Trophoblast cell (in vitro differentiated cells and primary cell): Measurements from ENCODE around the gene SDR9C7.
"Not testable (repeated sequence)": the region's sequence is repeated elsewhere in the genome, so short reads cannot be mapped to it uniquely, and the experiment has no call there.

Source experiments
- DNase-seq, 2 donors: peaks; one replicate each; pipeline ENCODE4 v3.0.0-alpha.2; 2016
- H2AFZ ChIP-seq: 2 replicates; pipeline ENCODE4 v1.6.1; 2013; ENCODE audit warnings: low read length, moderate library complexity, mild to moderate bottlenecking; ENCODE audit not compliant: insufficient read depth, poor library complexity
- H2AK5ac ChIP-seq: 2 replicates; pipeline ENCODE4 v1.6.1; 2013; ENCODE audit warnings: mild to moderate bottlenecking, low read length
- H2BK120ac ChIP-seq: 2 replicates; pipeline ENCODE4 v1.6.1; 2013; ENCODE audit warnings: low read length, mild to moderate bottlenecking, moderate library complexity; ENCODE audit not compliant: insufficient read depth, poor library complexity
- H2BK12ac ChIP-seq: 2 replicates; pipeline ENCODE4 v1.6.1; 2013; ENCODE audit warnings: mild to moderate bottlenecking, low read length, moderate library complexity
- H2BK5ac ChIP-seq: 2 replicates; pipeline ENCODE4 v1.6.1; 2013; ENCODE audit warnings: low read length, low read depth, moderate library complexity, mild to moderate bottlenecking; ENCODE audit not compliant: poor library complexity
- H3K14ac ChIP-seq: 2 replicates; pipeline ENCODE4 v1.6.1; 2013; ENCODE audit warnings: mild to moderate bottlenecking, low read length
- H3K18ac ChIP-seq: 2 replicates; pipeline ENCODE4 v1.6.1; 2013; ENCODE audit warnings: mild to moderate bottlenecking, low read length
- H3K23ac ChIP-seq: 2 replicates; pipeline ENCODE4 v1.6.1; 2013; ENCODE audit warnings: low read length
- H3K27ac ChIP-seq: 2 replicates; pipeline ENCODE4 v1.5.1; 2013; ENCODE audit warnings: low read depth, mild to moderate bottlenecking, inconsistent platforms, low read length, moderate library complexity
- H3K27me3 ChIP-seq: 2 replicates; pipeline ENCODE4 v1.6.1; 2013; ENCODE audit warnings: inconsistent platforms, mild to moderate bottlenecking, low read length, moderate library complexity; ENCODE audit not compliant: insufficient read depth
- H3K36me3 ChIP-seq, 2 experiments: 1 replicate in 1 of 2; 2 replicates in 1 of 2; pipeline ENCODE4 v1.6.1; 2013; ENCODE audit warnings: low read length in 2 of 2, mild to moderate bottlenecking in 2 of 2, moderate library complexity in 1 of 2; ENCODE audit not compliant: insufficient read depth in 2 of 2, control insufficient read depth in 1 of 2
- H3K4ac ChIP-seq: 2 replicates; pipeline ENCODE4 v1.6.1; 2013; ENCODE audit warnings: low read depth, mild to moderate bottlenecking, low read length, moderate library complexity
- H3K4me1 ChIP-seq, 2 experiments: 1 replicate in 1 of 2; 2 replicates in 1 of 2; pipeline ENCODE4 v1.6.1; 2013; ENCODE audit warnings: low read length in 2 of 2, mild to moderate bottlenecking in 2 of 2, moderate library complexity in 1 of 2; ENCODE audit not compliant: insufficient read depth in 2 of 2, control insufficient read depth in 1 of 2
- H3K4me2 ChIP-seq: 2 replicates; pipeline ENCODE4 v1.6.1; 2013; ENCODE audit warnings: inconsistent platforms, mild to moderate bottlenecking, low read length, moderate library complexity
- H3K4me3 ChIP-seq: 2 replicates; pipeline ENCODE4 v1.5.1; 2013; ENCODE audit warnings: mild to moderate bottlenecking, low read depth, low read length, inconsistent platforms
- H3K79me1 ChIP-seq: one replicate; pipeline ENCODE4 v1.6.1; 2013; ENCODE audit warnings: low read length
- H3K79me2 ChIP-seq: 2 replicates; pipeline ENCODE4 v1.6.1; 2013; ENCODE audit warnings: low read length, mild to moderate bottlenecking; ENCODE audit not compliant: control insufficient read depth, insufficient read depth, poor library complexity
- H3K9ac ChIP-seq: 2 replicates; pipeline ENCODE4 v1.6.1; 2013; ENCODE audit warnings: mild to moderate bottlenecking, low read length
- H3K9me3 ChIP-seq: 2 replicates; pipeline ENCODE4 v1.6.1; 2013; ENCODE audit warnings: low read depth, mild to moderate bottlenecking, control low read depth, inconsistent platforms, low read length; ENCODE audit not compliant: insufficient read depth
- H4K12ac ChIP-seq: 2 replicates; pipeline ENCODE4 v1.6.1; 2013; ENCODE audit warnings: low read depth, mild to moderate bottlenecking, low read length, moderate library complexity
- H4K8ac ChIP-seq: 2 replicates; pipeline ENCODE4 v1.6.1; 2013; ENCODE audit warnings: low read depth, mild to moderate bottlenecking, low read length, moderate library complexity
- H4K91ac ChIP-seq: one replicate; pipeline ENCODE4 v1.6.1; 2013; ENCODE audit warnings: low read depth, mild to moderate bottlenecking, low read length, moderate library complexity
- WGBS: extraction: QIAGEN DNeasy Blood & Tissue Kit; methylation state at CpG from one replicate; pipeline ENCODE4 v1.1.7; 2013; ENCODE audit warnings: missing lambda C conversion rate; ENCODE audit not compliant: insufficient read length, insufficient coverage; ENCODE audit errors: extremely low coverage; 5-methylcytosine and 5-hydroxymethylcytosine counted together

SDR9C7 gene

GRCh38 chr12:56901313-56901712, 32.9 kb downstream of the SDR9C7 start:
- H3K9ac ChIP-seq, H3K18ac ChIP-seq, H3K4me2 ChIP-seq, H2BK5ac ChIP-seq, H3K36me3 ChIP-seq, H3K27me3 ChIP-seq, DNase-seq, H3K27ac ChIP-seq, H3K23ac ChIP-seq, H4K91ac ChIP-seq, H4K12ac ChIP-seq, H4K8ac ChIP-seq, H2BK120ac ChIP-seq, H2BK12ac ChIP-seq, H2AFZ ChIP-seq, H3K4me3 ChIP-seq, H3K14ac ChIP-seq, H2AK5ac ChIP-seq, H3K4me1 ChIP-seq, H3K79me1 ChIP-seq, H3K4ac ChIP-seq, H3K79me2 ChIP-seq: not testable (repeated sequence)
- H3K9me3 ChIP-seq, result peaks cover 26% of the 10 kb centered on the region

GRCh38 chr12:56900583-56900982, 33.6 kb downstream of the SDR9C7 start:
- H3K79me1 ChIP-seq, result no peaks in the 10 kb centered on the region
- H2BK120ac ChIP-seq, result no peak overlapping the region
- H3K79me2 ChIP-seq, result no peaks in the 10 kb centered on the region
- H2BK12ac ChIP-seq, result no peak overlapping the region
- H3K4me3 ChIP-seq, result no peak overlapping the region
- H2BK5ac ChIP-seq, result no peak overlapping the region
- no peaks in the 10 kb centered on the region for H3K36me3 ChIP-seq
- H3K18ac ChIP-seq, result no peak overlapping the region
- H3K9me3 ChIP-seq, result peaks cover 30% of the 10 kb centered on the region
- no peak overlapping the region for H2AFZ ChIP-seq
- no peak overlapping the region for H4K12ac ChIP-seq
- H3K27ac ChIP-seq, result no peak overlapping the region
- H2AK5ac ChIP-seq, result no peak overlapping the region
- no peak overlapping the region for H3K23ac ChIP-seq
- no peak overlapping the region for H3K14ac ChIP-seq
- no peaks in the 10 kb centered on the region for H3K27me3 ChIP-seq
- no peak overlapping the region for H3K9ac ChIP-seq
- H3K4ac ChIP-seq, result no peak overlapping the region
- H3K4me2 ChIP-seq, result no peak overlapping the region
- WGBS, result no CpG with 5 or more reads among the region's 5 CpGs
- no peak for DNase-seq
- no peak overlapping the region for H4K91ac ChIP-seq
- H4K8ac ChIP-seq, result no peak overlapping the region
- H3K4me1 ChIP-seq, result no peaks in the 10 kb centered on the region

- H3K4me1 ChIP-seq, result no peaks in the 10 kb centered on the region
Measured at GRCh38 chr12:56898938-56899337, 35.3 kb downstream of the SDR9C7 start.

GRCh38 chr12:56897844-56898361, 36.3 kb downstream of the SDR9C7 start:
- Histone ChIP-seq H3K27ac (no peak overlapping the region), H3K79me1 (no peaks in the 10 kb centered on the region), H3K79me2 (no peaks in the 10 kb centered on the region), H3K4me1 (no peaks in the 10 kb centered on the region), H3K9ac (no peak overlapping the region), H4K91ac (no peak overlapping the region), H3K27me3 (no peaks in the 10 kb centered on the region), H2BK12ac (no peak overlapping the region), H2AK5ac (no peak overlapping the region), H4K12ac (no peak overlapping the region), H2BK120ac (no peak overlapping the region), H2AFZ (no peak overlapping the region), H3K4ac (no peak overlapping the region), H4K8ac (no peak overlapping the region), H2BK5ac (no peak overlapping the region), H3K36me3 (no peaks in the 10 kb centered on the region), H3K18ac (no peak overlapping the region), H3K9me3 (peaks cover 26% of the 10 kb centered on the region), H3K4me2 (no peak overlapping the region), H3K4me3 (no peak overlapping the region), H3K14ac (no peak overlapping the region), H3K23ac (no peak overlapping the region)
- DNase-seq, result no peak

More at GRCh38 chr12:56898938-56899337, 35.3 kb downstream of the SDR9C7 start:
- Histone ChIP-seq H3K4ac (no peak overlapping the region), H4K8ac (no peak overlapping the region), H3K14ac (no peak overlapping the region), H2BK12ac (no peak overlapping the region), H4K12ac (no peak overlapping the region), H3K9ac (no peak overlapping the region), H3K9me3 (peaks cover 30% of the 10 kb centered on the region), H3K23ac (no peak overlapping the region), H2BK120ac (no peak overlapping the region), H2AFZ (no peak overlapping the region), H3K36me3 (no peaks in the 10 kb centered on the region), H3K27me3 (no peaks in the 10 kb centered on the region), H3K79me2 (no peaks in the 10 kb centered on the region), H2BK5ac (no peak overlapping the region), H3K4me2 (no peak overlapping the region), H3K18ac (no peak overlapping the region), H3K27ac (no peak overlapping the region), H3K79me1 (no peaks in the 10 kb centered on the region), H2AK5ac (no peak overlapping the region), H3K4me3 (no peak overlapping the region), H4K91ac (no peak overlapping the region)
- no peak for DNase-seq
- no CpG with 5 or more reads among the region's 1 CpG for WGBS
